K562 (cell line): ENCODE results near the gene HRNR. TPM values are rescaled to one million over a fixed set of nuclear protein-coding genes. Genes with fewer than 3 reads are reported as not detected.
A peak's percentile ranks its signal among the peaks of the same experiment; 100 is the strongest.

Experiments
- CTCF ChIP-seq, 3 experiments: IDR thresholded peaks in 2 of 3; conservative IDR thresholded peaks in 1 of 3; 2 replicates each; pipeline ENCODE4 v1.5.1; 2011 to 2012; ENCODE audit warnings: low read length in 3 of 3, mild to moderate bottlenecking in 3 of 3, control low read depth in 2 of 3, improper control_type of control experiment in 1 of 3, inconsistent platforms in 1 of 3, low read depth in 1 of 3, mixed read lengths in 1 of 3, moderate library complexity in 1 of 3; ENCODE audit not compliant: insufficient read depth in 2 of 3
- ELF4 ChIP-seq: fragments of 450-650 bp; formaldehyde crosslinking; IDR thresholded peaks from 2 replicates; pipeline ENCODE4 v1.4.0; 2022; ENCODE audit warnings: missing genetic modification characterization
- HNRNPK ChIP-seq: fragments of 200-400 bp; formaldehyde crosslinking; IDR thresholded peaks from one replicate; pipeline ENCODE4 v1.6.1; 2018; ENCODE audit warnings: mild to moderate bottlenecking, low read depth, low read length; ENCODE audit not compliant: poor library complexity, severe bottlenecking
- IRF2 ChIP-seq: sonication (generic); formaldehyde crosslinking; IDR thresholded peaks from 2 replicates; pipeline ENCODE4 v1.8.1; 2022; ENCODE audit warnings: mild to moderate bottlenecking, missing genetic modification reagents
- KDM4B ChIP-seq, 2 experiments: fragments of 450-650 bp in 1 of 2; sonication (generic) in 1 of 2; IDR thresholded peaks; 2 replicates each; pipeline ENCODE4 v1.6.1; 2016 to 2017; ENCODE audit warnings: borderline replicate concordance in 2 of 2, antibody characterized with exemption in 1 of 2, low read depth in 1 of 2, mild to moderate bottlenecking in 1 of 2
- MTA1 ChIP-seq: fragments of 450-650 bp; IDR thresholded peaks from 2 replicates; pipeline ENCODE4 v1.6.1; 2017; ENCODE audit warnings: borderline replicate concordance
- NEUROD1 ChIP-seq: fragments of 150-350 bp; IDR thresholded peaks from 2 replicates; pipeline ENCODE4 v1.6.1; 2014; ENCODE audit warnings: borderline replicate concordance, low read length, low read depth; ENCODE audit not compliant: partially characterized antibody
- PBX2 ChIP-seq, 2 experiments: IDR thresholded peaks in 1 of 2; conservative IDR thresholded peaks in 1 of 2; 2 replicates each; pipeline ENCODE4 v1.6.1; 2016; ENCODE audit warnings: low read depth in 2 of 2, mild to moderate bottlenecking in 1 of 2, missing compliant biosample characterization in 1 of 2, missing genetic modification characterization in 1 of 2, moderate library complexity in 1 of 2
- POLR2AphosphoS2 ChIP-seq: IDR thresholded peaks from 2 replicates; pipeline ENCODE4 v1.6.1; 2012; ENCODE audit warnings: low read length, improper control_type of control experiment
- POLR2H ChIP-seq: IDR thresholded peaks from 2 replicates; pipeline ENCODE4 v1.6.1; 2016; ENCODE audit warnings: missing genetic modification characterization, low read depth, mild to moderate bottlenecking, control low read depth, missing compliant biosample characterization, moderate library complexity
- RBM34 ChIP-seq: fragments of 200-400 bp; formaldehyde crosslinking; IDR thresholded peaks from 2 replicates; pipeline ENCODE4 v1.6.1; 2018; ENCODE audit warnings: low read length, borderline replicate concordance; ENCODE audit not compliant: insufficient read depth
- RFX1 ChIP-seq: fragments of 450-650 bp; IDR thresholded peaks from 2 replicates; pipeline ENCODE4 v1.6.1; 2016; ENCODE audit warnings: mild to moderate bottlenecking, moderate library complexity
- RFX7 ChIP-seq: fragments of 250-450 bp; sonication (Bioruptor Pico); IDR thresholded peaks from 2 replicates; pipeline ENCODE4 v1.5.1; 2021; ENCODE audit warnings: mild to moderate bottlenecking
- RHOXF2B ChIP-seq: fragments of 250-450 bp; sonication (Bioruptor Pico); conservative IDR thresholded peaks from 2 replicates; pipeline ENCODE4 v1.5.1; 2021
- SMARCC2 ChIP-seq: fragments of 450-650 bp; IDR thresholded peaks from 2 replicates; pipeline ENCODE4 v1.6.1; 2017; ENCODE audit warnings: antibody characterized with exemption, moderate library complexity, mild to moderate bottlenecking, low read depth
- SPI1 ChIP-seq: IDR thresholded peaks from 2 replicates; pipeline ENCODE4 v1.6.1; 2011; ENCODE audit warnings: low read depth, low read length, control low read depth, borderline replicate concordance
- SRSF9 ChIP-seq: fragments of 200-400 bp; formaldehyde crosslinking; IDR thresholded peaks from 2 replicates; pipeline ENCODE4 v1.6.1; 2017; ENCODE audit warnings: low read depth, low read length, borderline replicate concordance
- TAF15 ChIP-seq: fragments of 200-400 bp; formaldehyde crosslinking; IDR thresholded peaks from 2 replicates; pipeline ENCODE4 v1.6.1; 2017; ENCODE audit warnings: mild to moderate bottlenecking, low read depth, low read length, moderate library complexity
- TCF7L2 ChIP-seq: fragments of 150-350 bp; IDR thresholded peaks from 2 replicates; pipeline ENCODE4 v1.6.1; 2016; ENCODE audit warnings: low read depth, mild to moderate bottlenecking, low read length, moderate library complexity
- ZC3H8 ChIP-seq: fragments of 450-650 bp; IDR thresholded peaks from 2 replicates; pipeline ENCODE4 v1.6.1; 2017
- ZKSCAN8 ChIP-seq: fragments of 200-800 bp; sonication (Bioruptor generic); IDR thresholded peaks from 2 replicates; pipeline ENCODE4 v1.6.1; 2016; ENCODE audit warnings: missing genetic modification characterization, missing compliant biosample characterization
- ZNF140 ChIP-seq: fragments of 250-450 bp; sonication (Bioruptor Pico); IDR thresholded peaks from 2 replicates; pipeline ENCODE4 v1.8.0; 2021; ENCODE audit warnings: moderate library complexity, mild to moderate bottlenecking, inconsistent platforms
- ZNF165 ChIP-seq: fragments of 250-450 bp; sonication (Bioruptor Pico); IDR thresholded peaks from 2 replicates; pipeline ENCODE4 v1.4.0; 2020; ENCODE audit warnings: borderline replicate concordance
- ZNF511 ChIP-seq: sonication (generic); formaldehyde crosslinking; IDR thresholded peaks from 2 replicates; pipeline ENCODE4 v1.8.0; 2022; ENCODE audit warnings: mild to moderate bottlenecking, missing genetic modification reagents
- polyA plus RNA-seq, 8 experiments: library from polyadenylated mRNA; depleted of rRNA in 4 of 8; stranded (reverse) in 5 of 8; unstranded in 3 of 8; fragments of >200 nt; fragmentation: Nextera tagmentation in 2 of 8; fragmentation: Illumina TruSeq in 1 of 8; extraction: Ambion mirVana in 2 of 8; extraction: Trizol in 1 of 8; gene quantifications; 2 replicates each; pipeline versions ENCODE4 v1.2.1 to v1.2.3, GENCODE V29; 2011 to 2014; ENCODE audit warnings: inconsistent platforms in 1 of 8, missing spikeins in 1 of 8
- total RNA-seq, 7 experiments: library from RNA; depleted of rRNA in 6 of 7; stranded (reverse); fragments of >200 nt in 6 of 7; fragmentation: Illumina TruSeq in 2 of 7; extraction: Trizol in 2 of 7; gene quantifications; 2 replicates each; pipeline versions ENCODE4 v1.2.1 to v1.2.3, GENCODE V29; 2011 to 2021; ENCODE audit warnings: low replicate concordance in 1 of 7

HRNR gene
- total and polyA plus RNA-seq, 9 of the 15 experiments (the other 6 are each of a cell fraction or from before 2014, with no cell fraction given), result not detected

GRCh38 chr1:152189657-152190442 lies 34.1 kb downstream of the HRNR start (continued):
- TF ChIP-seq CTCF (IDR thresholded peaks at IDR 0.05 in 2 of 3, conservative IDR thresholded peaks at IDR 0.05 in 1 of 3; ENCODE audit: insufficient read depth in 2 of 3, low read depth in 1 of 3, low read length in 3 of 3) (peak; percentile 79 to 85 (median 80)), RHOXF2B (CRISPR knock-in tag) (no peak), IRF2 (CRISPR knock-in tag) (no peak), HNRNPK (no peak), POLR2H (tag) (no peak), SPI1 (no peak), NEUROD1 (no peak), ZNF140 (CRISPR knock-in tag) (no peak), MTA1 (no peak), ZNF511 (CRISPR knock-in tag) (no peak), KDM4B (IDR thresholded peaks at IDR 0.05; ENCODE audit: borderline replicate concordance in 2 of 2, low read depth in 1 of 2) (no peak), RFX1 (peak; percentile 46), ZNF165 (CRISPR knock-in tag) (no peak), ZC3H8 (no peak), SMARCC2 (no peak), SRSF9 (no peak), TCF7L2 (no peak), ZKSCAN8 (no peak), ELF4 (CRISPR knock-in tag) (no peak), RBM34 (no peak), RFX7 (no peak), PBX2 (CRISPR knock-in tag; IDR thresholded peaks at IDR 0.05; ENCODE audit: low read depth) (no peak), PBX2 (tag; conservative IDR thresholded peaks at IDR 0.05; ENCODE audit: low read depth) (peak; percentile 87), TAF15 (no peak), POLR2AphosphoS2 (no peak)
